WTC11 (cell line): Measurements from ENCODE around the gene PLXNB2. TPM values are rescaled to one million over a fixed set of nuclear protein-coding genes. Genes with fewer than 3 reads are reported as not detected.

Experiments used
- ARID4B ChIP-seq: sonication (generic); formaldehyde crosslinking; IDR thresholded peaks from 2 replicates; pipeline ENCODE4 v1.8.0; 2023; ENCODE audit warnings: missing genetic modification reagents, mild to moderate bottlenecking, borderline replicate concordance
- CTCF ChIP-seq: fragments of 200-600 bp; IDR thresholded peaks from 2 replicates; pipeline ENCODE4 v1.8.0; 2022; ENCODE audit warnings: antibody characterized with exemption
- ESRRA ChIP-seq: sonication (generic); formaldehyde crosslinking; IDR thresholded peaks from 2 replicates; pipeline ENCODE4 v1.8.1; 2022; ENCODE audit warnings: mild to moderate bottlenecking, missing genetic modification reagents, borderline replicate concordance
- FOXJ3 ChIP-seq: sonication (generic); formaldehyde crosslinking; IDR thresholded peaks from 2 replicates; pipeline ENCODE4 v1.9.0; 2021; ENCODE audit warnings: missing genetic modification reagents, mild to moderate bottlenecking, borderline replicate concordance
- GRHL2 ChIP-seq: fragments of 250-450 bp; sonication (Bioruptor Pico); IDR thresholded peaks from 2 replicates; pipeline ENCODE4 v1.8.0; 2022; ENCODE audit warnings: mild to moderate bottlenecking, moderate library complexity; ENCODE audit not compliant: insufficient replicate concordance, severe bottlenecking
- KAT7 ChIP-seq: sonication (generic); formaldehyde crosslinking; IDR thresholded peaks from 2 replicates; pipeline ENCODE4 v1.8.1; 2023; ENCODE audit warnings: missing genetic modification reagents, mild to moderate bottlenecking, borderline replicate concordance
- NFATC4 ChIP-seq: fragments of 250-450 bp; sonication (Bioruptor Pico); IDR thresholded peaks from 2 replicates; pipeline ENCODE4 v1.9.0; 2021; ENCODE audit warnings: mild to moderate bottlenecking
- NFYB ChIP-seq: sonication (generic); formaldehyde crosslinking; conservative IDR thresholded peaks from 2 replicates; pipeline ENCODE4 v1.8.0; 2022; ENCODE audit warnings: low read depth, missing genetic modification reagents
- NR2C2 ChIP-seq: sonication (generic); formaldehyde crosslinking; IDR thresholded peaks from 2 replicates; pipeline ENCODE4 v1.8.0; 2022; ENCODE audit warnings: mild to moderate bottlenecking, missing genetic modification reagents
- OVOL2 ChIP-seq: fragments of 250-450 bp; sonication (Bioruptor Pico); IDR thresholded peaks from 2 replicates; pipeline ENCODE4 v1.9.0; 2021; ENCODE audit warnings: mild to moderate bottlenecking, borderline replicate concordance
- SMAD4 ChIP-seq: sonication (generic); formaldehyde crosslinking; IDR thresholded peaks from 2 replicates; pipeline ENCODE4 v1.8.0; 2022; ENCODE audit warnings: mild to moderate bottlenecking, missing genetic modification reagents
- SOX15 ChIP-seq: fragments of 250-450 bp; sonication (Bioruptor Pico); IDR thresholded peaks from 2 replicates; pipeline ENCODE4 v1.9.0; 2021; ENCODE audit warnings: mild to moderate bottlenecking
- SP1 ChIP-seq: sonication (generic); formaldehyde crosslinking; conservative IDR thresholded peaks from 2 replicates; pipeline ENCODE4 v1.8.1; 2022; ENCODE audit warnings: missing genetic modification reagents
- TEAD4 ChIP-seq: sonication (generic); formaldehyde crosslinking; IDR thresholded peaks from 2 replicates; pipeline ENCODE4 v1.8.0; 2022; ENCODE audit warnings: mild to moderate bottlenecking, missing genetic modification reagents
- ZNF138 ChIP-seq: sonication (generic); formaldehyde crosslinking; conservative IDR thresholded peaks from 2 replicates; pipeline ENCODE4 v1.8.1; 2022; ENCODE audit warnings: mild to moderate bottlenecking, moderate library complexity, missing genetic modification reagents
- ZNF232 ChIP-seq: sonication (generic); formaldehyde crosslinking; IDR thresholded peaks from 2 replicates; pipeline ENCODE4 v1.8.0; 2022; ENCODE audit warnings: mild to moderate bottlenecking, missing genetic modification reagents
- ZNF317 ChIP-seq: sonication (generic); formaldehyde crosslinking; IDR thresholded peaks from 2 replicates; pipeline ENCODE4 v1.8.1; 2023; ENCODE audit warnings: low read depth, mild to moderate bottlenecking, moderate library complexity, missing genetic modification reagents, borderline replicate concordance
- ZNF416 ChIP-seq: fragments of 250-450 bp; sonication (Bioruptor Pico); IDR thresholded peaks from 2 replicates; pipeline ENCODE4 v1.9.0; 2021; ENCODE audit warnings: mild to moderate bottlenecking, inconsistent platforms
- total RNA-seq: library from RNA; stranded (reverse); gene quantifications from 3 replicates; pipeline ENCODE4 v1.2.3, GENCODE V29; 2021
- TF ChIP-seq, protein P1 (sequence below): sonication (generic); formaldehyde crosslinking; IDR thresholded peaks from 2 replicates; pipeline ENCODE4 v1.8.1; 2023; ENCODE audit warnings: mild to moderate bottlenecking, missing genetic modification reagents, moderate library complexity
- TF ChIP-seq, protein P2 (sequence below): sonication (generic); formaldehyde crosslinking; IDR thresholded peaks from 2 replicates; pipeline ENCODE4 v1.8.1; 2022; ENCODE audit warnings: mild to moderate bottlenecking, missing genetic modification reagents, moderate library complexity, borderline replicate concordance
- TF ChIP-seq, protein P3 (sequence below): sonication (generic); formaldehyde crosslinking; IDR thresholded peaks from 2 replicates; pipeline ENCODE4 v1.8.1; 2022; ENCODE audit warnings: mild to moderate bottlenecking, moderate library complexity, missing genetic modification reagents
- TF ChIP-seq, protein P4 (sequence below): fragments of 250-450 bp; sonication (Bioruptor Pico); IDR thresholded peaks from 2 replicates; pipeline ENCODE4 v1.9.0; 2021; ENCODE audit warnings: mild to moderate bottlenecking
- TF ChIP-seq, protein P5 (sequence below): sonication (generic); formaldehyde crosslinking; IDR thresholded peaks from 2 replicates; pipeline ENCODE4 v1.8.0; 2022; ENCODE audit warnings: mild to moderate bottlenecking, missing genetic modification reagents
- TF ChIP-seq, protein P6 (sequence below): sonication (generic); formaldehyde crosslinking; conservative IDR thresholded peaks from 2 replicates; pipeline ENCODE4 v1.8.1; 2022; ENCODE audit warnings: mild to moderate bottlenecking, missing genetic modification reagents

PLXNB2 gene
- total RNA-seq, 1 experiment from 2014 or later = 113 TPM

DNA sequence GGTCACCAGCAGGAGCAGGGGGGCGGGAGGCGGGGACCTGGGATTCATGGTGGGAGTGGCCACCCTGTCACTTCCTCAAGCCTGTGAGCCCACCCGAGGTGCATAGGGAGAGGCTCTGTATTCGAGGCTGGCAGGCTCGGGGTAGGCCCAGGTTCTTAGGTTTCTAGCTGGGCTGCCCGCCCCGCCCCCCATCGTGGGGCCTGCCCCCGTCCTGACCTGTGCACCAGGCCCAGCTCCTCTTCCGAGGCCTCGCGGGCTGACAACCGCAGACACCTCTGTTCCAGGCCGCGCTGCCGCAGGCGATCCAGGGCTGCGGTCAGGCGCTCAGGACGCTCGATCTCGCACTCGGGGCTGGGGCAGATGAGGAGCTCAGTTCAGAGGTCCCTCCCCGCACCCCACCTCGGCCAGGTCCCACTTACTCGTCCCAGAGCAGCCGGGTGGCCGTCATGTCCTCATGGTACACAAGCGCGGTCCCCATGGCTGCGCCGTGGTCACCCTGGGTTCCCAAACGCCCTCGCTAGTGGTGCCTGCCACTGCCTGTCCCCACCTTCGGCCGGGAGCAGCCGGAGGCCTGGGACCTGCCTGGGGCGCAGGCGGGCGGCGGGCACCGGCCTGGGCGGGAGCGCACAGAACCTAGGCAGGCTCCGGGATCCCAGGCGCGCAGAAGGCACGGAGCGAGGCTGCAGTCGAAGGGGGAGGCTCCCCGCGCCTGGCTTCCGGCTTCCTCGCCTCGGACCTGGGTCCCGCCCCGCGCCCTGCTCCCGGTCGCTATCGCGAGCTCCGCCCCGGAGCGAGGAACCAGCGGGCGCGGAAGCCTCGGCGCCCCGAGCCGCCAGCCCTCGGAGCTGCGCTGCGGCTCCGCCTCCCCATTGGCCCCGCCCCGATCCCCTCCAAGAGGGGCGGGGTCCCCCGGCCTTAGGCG is 56.6 kb downstream of the PLXNB2 start, which contains the start of gene HDAC10 (continued):
- no peak for TF ChIP-seq SMAD4 (CRISPR knock-in tag)
- no peak for TF ChIP-seq NFYB
- no peak for TF ChIP-seq KAT7 (CRISPR knock-in tag)
- TF ChIP-seq OVOL2 (CRISPR knock-in tag) = no peak
- TF ChIP-seq, protein P1, sequence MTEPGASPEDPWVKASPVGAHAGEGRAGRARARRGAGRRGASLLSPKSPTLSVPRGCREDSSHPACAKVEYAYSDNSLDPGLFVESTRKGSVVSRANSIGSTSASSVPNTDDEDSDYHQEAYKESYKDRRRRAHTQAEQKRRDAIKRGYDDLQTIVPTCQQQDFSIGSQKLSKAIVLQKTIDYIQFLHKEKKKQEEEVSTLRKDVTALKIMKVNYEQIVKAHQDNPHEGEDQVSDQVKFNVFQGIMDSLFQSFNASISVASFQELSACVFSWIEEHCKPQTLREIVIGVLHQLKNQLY (CRISPR knock-in tag) = no peak
- TF ChIP-seq ZNF317 (CRISPR knock-in tag) = no peak
- TF ChIP-seq GRHL2 = no peak
- TF ChIP-seq, protein P2, sequence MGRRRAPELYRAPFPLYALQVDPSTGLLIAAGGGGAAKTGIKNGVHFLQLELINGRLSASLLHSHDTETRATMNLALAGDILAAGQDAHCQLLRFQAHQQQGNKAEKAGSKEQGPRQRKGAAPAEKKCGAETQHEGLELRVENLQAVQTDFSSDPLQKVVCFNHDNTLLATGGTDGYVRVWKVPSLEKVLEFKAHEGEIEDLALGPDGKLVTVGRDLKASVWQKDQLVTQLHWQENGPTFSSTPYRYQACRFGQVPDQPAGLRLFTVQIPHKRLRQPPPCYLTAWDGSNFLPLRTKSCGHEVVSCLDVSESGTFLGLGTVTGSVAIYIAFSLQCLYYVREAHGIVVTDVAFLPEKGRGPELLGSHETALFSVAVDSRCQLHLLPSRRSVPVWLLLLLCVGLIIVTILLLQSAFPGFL (CRISPR knock-in tag) = no peak
- TF ChIP-seq FOXJ3 (CRISPR knock-in tag) = no peak
- TF ChIP-seq NR2C2 (CRISPR knock-in tag) = no peak
- no peak for TF ChIP-seq ZNF416 (CRISPR knock-in tag)
- TF ChIP-seq ARID4B (CRISPR knock-in tag) = peak; percentile 56; the same call in 1 of the 2 replicates
- TF ChIP-seq CTCF = no peak
- no peak for TF ChIP-seq NFATC4 (CRISPR knock-in tag)
- TF ChIP-seq ZNF232 (CRISPR knock-in tag) = no peak
- TF ChIP-seq, protein P3, sequence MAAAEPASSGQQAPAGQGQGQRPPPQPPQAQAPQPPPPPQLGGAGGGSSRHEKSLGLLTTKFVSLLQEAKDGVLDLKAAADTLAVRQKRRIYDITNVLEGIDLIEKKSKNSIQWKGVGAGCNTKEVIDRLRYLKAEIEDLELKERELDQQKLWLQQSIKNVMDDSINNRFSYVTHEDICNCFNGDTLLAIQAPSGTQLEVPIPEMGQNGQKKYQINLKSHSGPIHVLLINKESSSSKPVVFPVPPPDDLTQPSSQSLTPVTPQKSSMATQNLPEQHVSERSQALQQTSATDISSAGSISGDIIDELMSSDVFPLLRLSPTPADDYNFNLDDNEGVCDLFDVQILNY (CRISPR knock-in tag) = no peak
- TF ChIP-seq, protein P4, sequence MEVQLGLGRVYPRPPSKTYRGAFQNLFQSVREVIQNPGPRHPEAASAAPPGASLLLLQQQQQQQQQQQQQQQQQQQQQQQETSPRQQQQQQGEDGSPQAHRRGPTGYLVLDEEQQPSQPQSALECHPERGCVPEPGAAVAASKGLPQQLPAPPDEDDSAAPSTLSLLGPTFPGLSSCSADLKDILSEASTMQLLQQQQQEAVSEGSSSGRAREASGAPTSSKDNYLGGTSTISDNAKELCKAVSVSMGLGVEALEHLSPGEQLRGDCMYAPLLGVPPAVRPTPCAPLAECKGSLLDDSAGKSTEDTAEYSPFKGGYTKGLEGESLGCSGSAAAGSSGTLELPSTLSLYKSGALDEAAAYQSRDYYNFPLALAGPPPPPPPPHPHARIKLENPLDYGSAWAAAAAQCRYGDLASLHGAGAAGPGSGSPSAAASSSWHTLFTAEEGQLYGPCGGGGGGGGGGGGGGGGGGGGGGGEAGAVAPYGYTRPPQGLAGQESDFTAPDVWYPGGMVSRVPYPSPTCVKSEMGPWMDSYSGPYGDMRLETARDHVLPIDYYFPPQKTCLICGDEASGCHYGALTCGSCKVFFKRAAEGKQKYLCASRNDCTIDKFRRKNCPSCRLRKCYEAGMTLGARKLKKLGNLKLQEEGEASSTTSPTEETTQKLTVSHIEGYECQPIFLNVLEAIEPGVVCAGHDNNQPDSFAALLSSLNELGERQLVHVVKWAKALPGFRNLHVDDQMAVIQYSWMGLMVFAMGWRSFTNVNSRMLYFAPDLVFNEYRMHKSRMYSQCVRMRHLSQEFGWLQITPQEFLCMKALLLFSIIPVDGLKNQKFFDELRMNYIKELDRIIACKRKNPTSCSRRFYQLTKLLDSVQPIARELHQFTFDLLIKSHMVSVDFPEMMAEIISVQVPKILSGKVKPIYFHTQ (CRISPR knock-in tag) = no peak
- TF ChIP-seq, protein P5, sequence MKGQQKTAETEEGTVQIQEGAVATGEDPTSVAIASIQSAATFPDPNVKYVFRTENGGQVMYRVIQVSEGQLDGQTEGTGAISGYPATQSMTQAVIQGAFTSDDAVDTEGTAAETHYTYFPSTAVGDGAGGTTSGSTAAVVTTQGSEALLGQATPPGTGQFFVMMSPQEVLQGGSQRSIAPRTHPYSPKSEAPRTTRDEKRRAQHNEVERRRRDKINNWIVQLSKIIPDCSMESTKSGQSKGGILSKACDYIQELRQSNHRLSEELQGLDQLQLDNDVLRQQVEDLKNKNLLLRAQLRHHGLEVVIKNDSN (CRISPR knock-in tag) = no peak
- TF ChIP-seq TEAD4 (CRISPR knock-in tag) = no peak
- TF ChIP-seq SOX15 (CRISPR knock-in tag) = no peak
- TF ChIP-seq ESRRA (CRISPR knock-in tag) = no peak
- peak; percentile 26; the same call in 1 of the 2 replicates for TF ChIP-seq ZNF138
- TF ChIP-seq, protein P6, sequence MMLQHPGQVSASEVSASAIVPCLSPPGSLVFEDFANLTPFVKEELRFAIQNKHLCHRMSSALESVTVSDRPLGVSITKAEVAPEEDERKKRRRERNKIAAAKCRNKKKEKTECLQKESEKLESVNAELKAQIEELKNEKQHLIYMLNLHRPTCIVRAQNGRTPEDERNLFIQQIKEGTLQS (CRISPR knock-in tag) = no peak
- TF ChIP-seq SP1 (CRISPR knock-in tag) = no peak; the same call in 1 of the 2 replicates
